Activated CD4-positive, alpha-beta T cell treated with anti-CD3 and anti-CD28 coated beads, Interleukin-10, Interleukin-2, amounts not matched to agents 100 ng/mL and 50 ng/mL, durations not matched to agents 16 hours and 8 hours (primary cell): ENCODE measurements around the gene SCG5.

Experiments
- DNase-seq: peaks from one replicate; pipeline ENCODE4 v3.0.0-alpha.2; 2020

SCG5 gene

GRCh38 chr15:32729700-32730395 is 88.3 kb downstream of the SCG5 start:
- peak; percentile 43 for DNase-seq

GRCh38 chr15:32730677-32731654 is 89.5 kb downstream of the SCG5 start:
- peak; percentile 19 for DNase-seq

GRCh38 chr15:32732574-32733157 is 91.2 kb downstream of the SCG5 start:
- no peak for DNase-seq

GRCh38 chr15:32733281-32733680 is 91.8 kb downstream of the SCG5 start:
- no peak for DNase-seq

- DNase-seq: no peak
Measured at GRCh38 chr15:32735989-32736700, 94.6 kb downstream of the SCG5 start.

GRCh38 chr15:32736701-32737061 is 95.2 kb downstream of the SCG5 start:
- no peak for DNase-seq

- DNase-seq: no peak
Measured at GRCh38 chr15:32737304-32737703, 95.8 kb downstream of the SCG5 start.

GRCh38 chr15:32738666-32739065 is 97.2 kb downstream of the SCG5 start:
- no peak for DNase-seq

- DNase-seq: no peak
Measured at GRCh38 chr15:32739522-32740063, 98.1 kb downstream of the SCG5 start.

GRCh38 chr15:32743411-32744140 is 102.1 kb downstream of the SCG5 start:
- DNase-seq: no peak

- no peak for DNase-seq
Measured at GRCh38 chr15:32746116-32746857, 104.8 kb downstream of the SCG5 start.
